BLaER1 (cell line): ENCODE data around the gene CSTF3.
A peak's percentile ranks its signal among the peaks of the same experiment; 100 is the strongest.
"Not testable (repeated sequence)": the region's sequence is repeated elsewhere in the genome, so short reads cannot be mapped to it uniquely, and the experiment has no call there.

Experiments
- H3K27ac ChIP-seq: shearing (Covaris generic); formaldehyde crosslinking; 2 replicates; pipeline ENCODE4 v1.8.1; 2022
- H3K27me3 ChIP-seq: shearing (Covaris generic); formaldehyde crosslinking; 2 replicates; pipeline ENCODE4 v1.8.1; 2022
- H3K36me3 ChIP-seq: shearing (Covaris generic); formaldehyde crosslinking; 2 replicates; pipeline ENCODE4 v1.8.1; 2022
- H3K4me1 ChIP-seq: shearing (Covaris generic); formaldehyde crosslinking; 2 replicates; pipeline ENCODE4 v1.8.1; 2022
- H3K4me2 ChIP-seq: shearing (Covaris generic); formaldehyde crosslinking; 2 replicates; pipeline ENCODE4 v1.8.1; 2022
- H3K4me3 ChIP-seq: shearing (Covaris generic); formaldehyde crosslinking; 2 replicates; pipeline ENCODE4 v1.8.1; 2022
- H3K9ac ChIP-seq: shearing (Covaris generic); formaldehyde crosslinking; 2 replicates; pipeline ENCODE4 v1.8.1; 2022
- H3K9me3 ChIP-seq: shearing (Covaris generic); formaldehyde crosslinking; 2 replicates; pipeline ENCODE4 v1.8.1; 2022
- H4K20me1 ChIP-seq: shearing (Covaris generic); formaldehyde crosslinking; 2 replicates; pipeline ENCODE4 v1.8.1; 2022
- Cebpa-rat ChIP-seq: shearing (Covaris generic); IDR thresholded peaks from 2 replicates; pipeline ENCODE4 v1.8.1; 2022

CSTF3 gene

DNA sequence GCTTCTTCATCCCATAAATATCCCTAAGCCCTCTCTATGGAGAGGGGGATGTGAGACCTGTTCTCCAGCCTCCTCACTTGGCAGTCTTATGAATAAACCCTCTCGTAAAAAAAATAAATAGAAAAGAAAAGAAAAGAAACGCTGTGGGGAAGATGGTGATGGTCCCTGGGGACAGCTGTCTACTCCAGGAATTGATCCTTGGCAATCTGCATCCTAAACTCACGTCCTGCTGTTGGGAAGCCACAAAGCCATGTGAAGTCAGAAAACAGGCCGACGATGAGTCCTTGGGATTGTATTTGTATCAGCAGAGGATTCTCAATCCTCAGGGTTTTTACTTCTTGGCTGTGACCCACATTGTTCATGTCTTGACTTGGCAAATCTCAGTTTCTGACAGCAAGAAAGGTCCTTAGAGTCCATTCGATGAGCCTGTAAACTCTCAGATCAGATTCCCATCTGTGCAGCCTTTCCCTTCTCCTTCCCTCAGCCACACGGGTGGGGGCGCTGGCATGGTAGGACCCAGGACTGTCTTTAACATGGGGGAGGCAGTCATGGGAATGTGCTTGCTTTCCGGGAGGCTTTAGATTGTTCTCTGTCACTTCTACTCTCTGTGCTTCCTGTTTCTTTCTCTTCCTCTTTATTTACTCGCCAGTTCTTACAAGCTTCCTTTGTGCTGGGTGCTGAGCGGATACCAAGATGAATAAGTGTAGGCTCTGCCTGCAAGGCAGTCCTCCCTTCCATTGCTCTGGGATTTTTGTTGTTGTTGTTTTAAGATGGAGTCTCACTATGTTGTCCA is 97.1 kb downstream of the CSTF3 start:
- H3K4me3 ChIP-seq: no peak overlapping the region
- peak overlapping the region; percentile 23; the same call in 1 of the 2 replicates for H3K4me2 ChIP-seq
- H4K20me1 ChIP-seq: peaks cover 5% of the 10 kb centered on the region; the same call in 1 of the 2 replicates
- no peaks in the 10 kb centered on the region for H3K27me3 ChIP-seq
- peak overlapping the region; percentile 37; the same call in 1 of the 2 replicates for H3K27ac ChIP-seq
- no peak overlapping the region for H3K9ac ChIP-seq
- H3K36me3 ChIP-seq: peaks cover 90% of the 10 kb centered on the region
- TF ChIP-seq Cebpa-rat: no peak
- peaks cover 19% of the 10 kb centered on the region for H3K4me1 ChIP-seq
- no peaks in the 10 kb centered on the region for H3K9me3 ChIP-seq

DNA sequence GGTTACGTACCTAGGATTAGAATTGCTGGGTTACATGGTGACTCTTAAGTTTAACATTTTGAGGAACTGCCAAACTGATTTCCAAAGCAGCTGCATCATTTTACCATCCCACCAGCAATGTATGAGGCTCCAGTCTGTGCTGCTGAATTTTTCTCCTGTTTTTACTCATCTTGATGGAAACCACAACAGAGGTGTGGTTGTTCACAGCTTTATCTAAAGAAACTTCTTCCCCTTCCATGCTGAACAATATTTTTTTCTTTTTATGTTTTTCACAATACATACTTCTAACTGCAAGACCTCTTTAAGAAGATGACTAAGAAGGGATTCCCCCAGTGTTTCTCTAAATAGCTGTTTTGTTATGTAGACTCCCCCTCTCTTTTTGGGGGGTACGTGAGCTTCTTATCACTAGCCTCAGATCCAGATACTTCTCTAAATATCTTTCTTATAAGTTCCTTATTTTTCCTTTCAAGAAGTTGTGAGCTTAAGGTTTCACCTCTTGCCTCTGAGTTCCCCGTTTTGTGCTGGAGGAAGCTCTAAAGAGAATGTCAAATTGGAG is 97.9 kb downstream of the CSTF3 start:
- peak overlapping the region; percentile 23; the same call in 1 of the 2 replicates for H3K4me2 ChIP-seq
- H3K27me3 ChIP-seq: no peaks in the 10 kb centered on the region
- peaks cover 5% of the 10 kb centered on the region; the same call in 1 of the 2 replicates for H4K20me1 ChIP-seq
- H3K36me3 ChIP-seq: peaks cover 91% of the 10 kb centered on the region
- H3K27ac ChIP-seq: no peak overlapping the region
- H3K9ac ChIP-seq: no peak overlapping the region
- no peak overlapping the region for H3K4me3 ChIP-seq
- no peak for TF ChIP-seq Cebpa-rat
- H3K4me1 ChIP-seq: peaks cover 19% of the 10 kb centered on the region
- no peaks in the 10 kb centered on the region for H3K9me3 ChIP-seq

DNA sequence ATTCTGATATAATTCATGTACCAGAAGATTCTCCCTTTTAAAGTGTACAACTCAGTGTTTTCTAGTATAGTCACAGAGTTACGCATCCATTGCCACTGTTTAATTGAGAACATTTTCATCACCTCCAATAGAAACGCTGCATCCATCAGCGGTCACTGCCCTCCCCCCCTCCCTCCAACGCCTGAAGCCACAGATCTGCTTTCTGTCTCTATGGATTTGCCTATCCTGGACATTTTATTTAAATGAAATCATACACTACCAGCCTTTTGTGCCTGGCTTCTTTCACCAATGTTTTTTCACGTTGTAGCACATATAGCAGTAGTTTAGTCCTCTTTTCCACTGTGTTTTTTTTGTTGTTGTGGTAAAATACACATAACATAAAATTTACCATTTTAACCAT is 99.1 kb downstream of the CSTF3 start:
- Histone ChIP-seq H3K4me1 (peaks cover 19% of the 10 kb centered on the region), H3K4me3 (no peak overlapping the region), H3K27me3 (no peaks in the 10 kb centered on the region), H3K4me2 (no peak overlapping the region), H4K20me1 (peaks cover 1% of the 10 kb centered on the region; the same call in 1 of the 2 replicates), H3K9ac (no peak overlapping the region), H3K9me3 (no peaks in the 10 kb centered on the region), H3K36me3 (peaks cover 91% of the 10 kb centered on the region), H3K27ac (no peak overlapping the region)
- no peak for TF ChIP-seq Cebpa-rat

DNA sequence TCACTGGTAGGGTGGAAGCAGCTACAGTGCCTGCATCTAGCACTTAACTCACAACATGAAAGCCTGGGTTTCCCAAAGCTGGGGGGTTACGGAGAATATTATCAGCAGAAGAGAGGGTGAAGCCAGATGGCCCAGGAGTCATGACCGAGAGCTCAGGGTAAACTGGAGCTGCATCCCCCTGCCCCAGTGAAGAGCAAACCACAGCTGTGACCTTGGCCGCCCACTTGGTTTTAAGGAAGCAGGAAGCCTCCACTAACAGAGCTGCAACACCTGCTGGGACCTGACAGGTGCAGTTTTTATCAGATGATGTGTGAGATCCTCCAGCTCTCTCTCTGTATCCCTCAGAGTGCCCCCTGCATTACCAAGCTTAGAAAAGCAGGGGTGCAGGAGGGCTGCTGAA is 101.0 kb downstream of the CSTF3 start:
- Histone ChIP-seq H3K9ac (no peak overlapping the region), H3K27ac (no peak overlapping the region)

DNA sequence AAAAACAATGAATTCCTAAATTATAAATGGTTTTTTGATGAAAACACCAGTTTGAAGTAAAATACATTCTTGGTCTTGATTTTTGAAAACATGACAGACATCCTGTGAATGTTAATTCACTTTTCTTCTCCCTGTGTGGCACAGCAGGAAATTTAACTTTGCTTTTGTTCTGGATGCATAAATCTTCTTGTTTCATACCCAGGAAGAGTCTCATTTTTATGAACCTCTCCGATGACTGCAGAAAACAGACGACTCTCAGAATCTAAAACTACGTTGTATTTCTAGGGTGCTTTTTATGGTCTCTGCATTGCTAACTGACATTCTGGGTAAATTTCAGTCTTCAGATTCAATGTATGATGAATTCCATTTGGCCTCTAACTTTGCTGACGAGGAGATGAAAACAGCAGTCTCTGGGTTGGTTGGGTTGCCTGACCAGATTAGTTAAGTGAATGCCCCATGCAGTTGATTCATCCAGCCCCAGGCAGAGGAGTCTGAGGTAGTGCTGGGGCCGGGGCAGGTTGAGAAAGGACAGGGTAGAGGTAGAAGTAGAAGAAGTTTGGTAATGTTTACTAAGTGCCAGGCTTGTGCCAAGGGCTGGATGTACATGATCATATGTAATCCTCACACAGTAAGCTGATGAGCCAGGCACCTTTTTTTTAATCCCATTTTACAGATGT is 101.8 kb downstream of the CSTF3 start:
- peaks cover 17% of the 10 kb centered on the region for H3K4me1 ChIP-seq
- no peak overlapping the region for H3K4me2 ChIP-seq
- H3K27ac ChIP-seq: no peak overlapping the region
- no peaks in the 10 kb centered on the region for H4K20me1 ChIP-seq
- H3K4me3 ChIP-seq: no peak overlapping the region
- H3K27me3 ChIP-seq: no peaks in the 10 kb centered on the region
- H3K9ac ChIP-seq: no peak overlapping the region
- peaks cover 87% of the 10 kb centered on the region for H3K36me3 ChIP-seq
- no peaks in the 10 kb centered on the region for H3K9me3 ChIP-seq
- TF ChIP-seq Cebpa-rat: no peak

More for the DNA sequence above, 101.0 kb downstream of the CSTF3 start:
- TF ChIP-seq Cebpa-rat: no peak
- Histone ChIP-seq H3K27me3 (no peaks in the 10 kb centered on the region), H3K4me3 (no peak overlapping the region), H4K20me1 (no peaks in the 10 kb centered on the region), H3K4me1 (peaks cover 19% of the 10 kb centered on the region), H3K36me3 (peaks cover 90% of the 10 kb centered on the region), H3K9me3 (no peaks in the 10 kb centered on the region), H3K4me2 (no peak overlapping the region)

DNA sequence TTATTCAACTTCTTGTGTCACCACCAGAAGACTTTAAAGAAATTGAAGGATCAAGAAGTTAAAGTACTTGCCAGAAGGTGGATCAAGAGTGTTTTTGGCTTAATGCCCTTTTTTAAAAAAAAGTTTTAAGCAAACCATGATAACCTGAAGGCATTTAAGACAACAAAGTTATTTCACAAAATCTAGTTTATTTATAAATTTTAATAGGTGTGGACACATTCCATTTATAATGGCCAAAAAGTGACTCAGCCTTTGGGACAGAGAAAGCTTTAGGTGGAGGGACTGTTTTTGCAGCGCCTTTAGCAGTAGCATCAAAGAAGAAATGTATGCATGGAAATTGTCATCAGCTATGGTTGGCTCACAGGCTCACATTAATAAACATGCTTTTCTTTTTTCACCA is 104.0 kb downstream of the CSTF3 start:
- Histone ChIP-seq H3K27ac (no peak overlapping the region), H3K4me3 (no peak overlapping the region), H3K9ac (no peak overlapping the region), H3K27me3 (no peaks in the 10 kb centered on the region), H3K4me2 (no peak overlapping the region), H3K4me1 (no peaks in the 10 kb centered on the region), H3K9me3 (no peaks in the 10 kb centered on the region), H4K20me1 (no peaks in the 10 kb centered on the region), H3K36me3 (peaks cover 93% of the 10 kb centered on the region)
- no peak for TF ChIP-seq Cebpa-rat

DNA sequence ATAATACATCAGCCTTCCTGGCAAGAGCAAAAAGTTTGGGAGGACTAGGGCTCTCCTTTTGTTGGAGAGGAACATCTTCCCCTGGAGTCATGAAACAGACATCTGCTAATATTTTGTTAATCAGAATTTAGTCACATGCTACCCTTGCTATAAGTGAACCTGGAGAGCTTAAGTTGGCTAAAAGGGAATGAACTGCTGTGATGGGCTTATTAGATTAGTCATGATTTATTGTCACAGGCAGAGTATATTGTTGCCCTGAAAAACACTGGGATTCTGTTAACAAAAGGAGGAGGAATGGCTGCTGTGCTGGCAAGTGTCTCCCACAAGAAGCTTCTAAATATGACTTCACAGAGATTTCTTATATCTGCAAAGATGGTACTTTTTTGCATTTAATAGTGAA is 105.9 kb downstream of the CSTF3 start:
- Histone ChIP-seq H3K9me3 (no peaks in the 10 kb centered on the region), H3K27me3 (no peaks in the 10 kb centered on the region), H3K36me3 (peaks cover 86% of the 10 kb centered on the region), H3K9ac (no peak overlapping the region), H3K4me2 (no peak overlapping the region), H3K4me1 (no peaks in the 10 kb centered on the region), H4K20me1 (no peaks in the 10 kb centered on the region), H3K27ac (no peak overlapping the region), H3K4me3 (no peak overlapping the region)
- TF ChIP-seq Cebpa-rat: no peak

DNA sequence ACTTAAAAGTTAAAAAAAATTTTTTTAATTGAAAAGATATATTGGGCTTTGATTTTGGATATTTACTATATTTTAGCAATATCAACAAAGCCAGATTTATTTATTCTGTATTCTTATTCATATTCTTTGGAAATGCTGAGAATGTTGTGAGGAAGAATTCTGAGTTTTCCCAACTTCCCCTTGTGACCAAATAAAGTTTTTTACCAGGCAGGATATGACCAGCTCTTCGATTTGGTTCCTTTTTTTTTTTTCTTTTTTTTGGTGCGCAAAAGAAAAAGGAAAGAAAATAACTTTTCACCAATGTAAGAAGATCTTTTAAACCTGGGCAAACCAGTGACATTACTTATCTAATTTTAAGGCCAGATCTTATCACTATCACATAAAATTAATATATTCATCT is 109.0 kb downstream of the CSTF3 start:
- H3K27ac ChIP-seq: no peak overlapping the region
- no peak for TF ChIP-seq Cebpa-rat
- H3K9me3 ChIP-seq: no peaks in the 10 kb centered on the region
- H3K4me1 ChIP-seq: no peaks in the 10 kb centered on the region
- H3K4me2 ChIP-seq: no peak overlapping the region
- no peak overlapping the region for H3K9ac ChIP-seq
- H3K4me3 ChIP-seq: no peak overlapping the region
- no peaks in the 10 kb centered on the region for H4K20me1 ChIP-seq
- no peaks in the 10 kb centered on the region for H3K27me3 ChIP-seq
- peaks cover 70% of the 10 kb centered on the region for H3K36me3 ChIP-seq

DNA sequence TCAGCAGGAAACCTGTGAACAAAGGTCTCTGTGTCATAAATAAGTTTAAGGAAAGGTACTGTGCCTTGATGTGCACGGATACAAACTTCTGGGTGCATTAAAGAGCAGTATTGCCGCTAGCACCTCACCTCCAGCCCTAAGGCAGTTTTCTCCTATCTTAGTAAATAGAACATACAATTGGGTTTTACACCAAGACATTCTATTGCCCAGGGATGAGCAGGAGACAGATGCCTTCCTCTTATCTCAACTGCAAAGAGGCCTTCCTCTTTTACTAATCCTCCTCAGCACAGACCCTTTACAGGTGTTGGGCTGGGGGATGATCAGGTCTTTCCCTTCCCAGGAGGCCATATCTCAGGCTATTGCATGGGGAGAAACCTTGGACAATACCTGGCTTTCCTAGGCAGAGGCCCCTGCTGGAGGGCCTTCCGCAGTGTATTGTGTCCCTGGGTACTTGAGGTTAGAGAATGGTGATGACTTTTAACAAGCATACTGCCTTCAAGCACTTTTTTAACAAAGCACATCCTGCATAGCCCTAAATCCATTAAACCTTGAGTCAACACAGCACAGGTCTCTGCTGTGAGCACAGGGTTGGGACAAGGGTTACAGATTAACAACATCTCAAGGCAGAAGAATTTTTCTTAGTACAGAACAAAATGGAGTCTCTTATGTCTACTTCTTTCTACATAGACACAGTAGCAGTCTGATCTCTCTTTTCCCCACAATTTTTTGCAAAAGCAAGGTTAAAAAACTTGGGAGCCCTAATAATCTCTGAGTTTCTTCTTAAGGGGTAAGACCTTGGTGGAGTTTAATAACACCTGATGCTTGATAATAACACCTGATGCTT is 111.5 kb downstream of the CSTF3 start:
- not testable (repeated sequence) for H3K27ac ChIP-seq, H3K4me3 ChIP-seq, H3K9me3 ChIP-seq, H3K4me1 ChIP-seq, H4K20me1 ChIP-seq, H3K4me2 ChIP-seq, H3K9ac ChIP-seq, H3K27me3 ChIP-seq
- H3K36me3 ChIP-seq: peaks cover 70% of the 10 kb centered on the region

DNA sequence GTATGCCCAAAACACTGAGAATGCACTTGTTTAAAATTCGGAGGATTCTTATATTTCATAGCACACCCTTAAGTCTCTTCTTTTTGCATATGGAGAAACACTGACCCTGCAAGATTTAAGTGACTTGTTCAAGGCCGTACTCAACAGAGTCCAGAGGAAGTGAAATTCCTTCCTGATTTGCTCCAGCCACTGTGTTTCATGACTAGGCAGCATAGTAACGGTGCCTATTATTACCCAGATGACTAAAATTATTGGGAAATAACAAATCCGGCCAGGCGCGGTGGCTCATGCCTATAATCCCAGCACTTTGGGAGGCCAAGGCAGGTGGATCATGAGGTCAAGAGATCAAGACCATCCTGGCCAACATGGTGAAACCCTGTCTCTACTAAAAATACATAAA is 112.6 kb downstream of the CSTF3 start:
- H3K4me2 ChIP-seq: not testable (repeated sequence)

More for the DNA sequence above, 112.6 kb downstream of the CSTF3 start:
- not testable (repeated sequence) for H3K4me3 ChIP-seq, H3K27me3 ChIP-seq, H3K9ac ChIP-seq, H3K27ac ChIP-seq, H3K4me1 ChIP-seq, H4K20me1 ChIP-seq
- Histone ChIP-seq H3K36me3 (peaks cover 73% of the 10 kb centered on the region), H3K9me3 (peaks cover 12% of the 10 kb centered on the region; the same call in 1 of the 2 replicates)
